K562 (cell line): ENCODE data around the gene TMEM185A. TPM values are rescaled to one million over a fixed set of nuclear protein-coding genes. Genes with fewer than 3 reads are reported as not detected.

Experiments
- ATAC-seq: fragments of 200-7000 bp; cut with Tn5 transposase; 3 replicates; pipeline ENCODE4 v1.9.1; 2020; ENCODE audit warnings: moderate library complexity
- BruUV-seq: library from RNA; stranded (reverse); fragments of 400-500 nt; replicated peaks from 2 replicates; lab custom pipeline; 2021; lab: Mats Ljungman, UMichigan
- CTCF ChIA-PET: fragments of 300-600 bp; formaldehyde crosslinking; extraction: SDS; loops from one replicate; lab custom pipeline; 2021; ENCODE audit warnings: low intra/inter-chr PET ratio; lab: Yijun Ruan, JAX
- POLR2A ChIA-PET: fragments of 300-600, 350-650 bp; sonication (Branson Sonifier 250); formaldehyde crosslinking; extraction: SDS; loops from one replicate; lab custom pipeline; 2021; ENCODE audit warnings: antibody characterized with exemption, inconsistent platforms; lab: Yijun Ruan, JAX
- DNase-seq, 4 experiments: peaks; one replicate each; pipeline versions ENCODE4 v3.0.0 to v3.0.0-alpha.2; 2011 to 2018; ENCODE audit warnings: low spot score in 3 of 4, mixed read lengths in 3 of 4; ENCODE audit errors: extremely low read depth in 1 of 4
- FAIRE-seq: peaks from 2 replicates; lab custom pipeline; 2011; peaks lifted over from hg19 to GRCh38; lab: Jason Lieb, UNC
- H2AFZ ChIP-seq: 2 replicates; pipeline ENCODE4 v1.6.0; 2011; ENCODE audit warnings: low read depth, low read length, control low read depth, inconsistent platforms
- H3K27ac ChIP-seq: fragments of 200-600 bp; 3 replicates; pipeline ENCODE4 v1.8.0; 2011; ENCODE audit warnings: low read depth, mild to moderate bottlenecking, control low read depth, inconsistent platforms, low read length, moderate library complexity, mixed read lengths; ENCODE audit errors: extremely low read depth
- H3K27me3 ChIP-seq, 2 experiments: fragments of 300-600 bp in 1 of 2; 2 replicates in 1 of 2; 3 replicates in 1 of 2; pipeline versions ENCODE4 v1.6.0 to v1.8.0; 2011; ENCODE audit warnings: inconsistent platforms in 2 of 2, low read length in 2 of 2, mild to moderate bottlenecking in 1 of 2, mixed read lengths in 1 of 2, moderate library complexity in 1 of 2; ENCODE audit not compliant: control insufficient read depth in 2 of 2, insufficient read depth in 2 of 2
- H3K36me3 ChIP-seq: fragments of 300-600 bp; 3 replicates; pipeline ENCODE4 v1.8.0; 2011; ENCODE audit warnings: mild to moderate bottlenecking, low read length, inconsistent platforms; ENCODE audit not compliant: control insufficient read depth, insufficient read depth
- H3K4me1 ChIP-seq, 2 experiments: fragments of 200-600 bp in 1 of 2; replicated peaks in 1 of 2; 2 replicates in 1 of 2; 3 replicates in 1 of 2; pipeline versions ENCODE4 v1.5.1 to v1.8.0; 2011; ENCODE audit warnings: inconsistent platforms in 2 of 2, low read length in 2 of 2, mild to moderate bottlenecking in 1 of 2, mixed read lengths in 1 of 2, moderate library complexity in 1 of 2; ENCODE audit not compliant: control insufficient read depth in 2 of 2, insufficient read depth in 2 of 2
- H3K4me2 ChIP-seq: 2 replicates; pipeline ENCODE4 v1.6.1; 2011; ENCODE audit warnings: low read length, control low read depth, inconsistent platforms, mixed read lengths; ENCODE audit not compliant: insufficient read depth
- H3K4me3 ChIP-seq: fragments of 200-600 bp; sonication (generic), shearing (Covaris generic); 2 replicates; pipeline ENCODE4 v1.5.1; 2016; ENCODE audit warnings: control low read depth, inconsistent platforms
- H3K79me2 ChIP-seq: fragments of 200-600 bp; 3 replicates; pipeline ENCODE4 v1.8.0; 2011; ENCODE audit warnings: low read length, inconsistent platforms; ENCODE audit not compliant: control insufficient read depth, insufficient read depth
- H3K9ac ChIP-seq, 2 experiments: 2 replicates each; pipeline versions ENCODE4 v1.6.0 to v1.6.1; 2011; ENCODE audit warnings: low read depth in 2 of 2, low read length in 2 of 2, control low read depth in 1 of 2, inconsistent platforms in 1 of 2, mild to moderate bottlenecking in 1 of 2, mixed read lengths in 1 of 2; ENCODE audit not compliant: insufficient read depth in 1 of 2
- H3K9me1 ChIP-seq: one replicate; pipeline ENCODE4 v1.6.0; 2011; ENCODE audit warnings: inconsistent platforms, mild to moderate bottlenecking, low read length, moderate library complexity; ENCODE audit not compliant: control insufficient read depth, insufficient read depth
- H3K9me3 ChIP-seq: replicated peaks from 2 replicates; pipeline ENCODE4 v1.5.1; 2011; ENCODE audit warnings: low read depth, low read length, inconsistent platforms; ENCODE audit not compliant: control insufficient read depth, insufficient read depth
- H4K20me1 ChIP-seq: replicated peaks from 2 replicates; pipeline ENCODE4 v1.6.1; 2011; ENCODE audit warnings: low read length, inconsistent platforms, mixed read lengths; ENCODE audit not compliant: control insufficient read depth, insufficient read depth
- FUS ChIP-seq: fragments of 200-400 bp; formaldehyde crosslinking; optimal IDR thresholded peaks from 2 replicates; pipeline ENCODE3; 2017; ENCODE audit warnings: low read depth, low read length
- ZNF668 ChIP-seq: fragments of 250-450 bp; sonication (Bioruptor Pico); IDR thresholded peaks from 2 replicates; pipeline ENCODE4 v1.8.0; 2022; ENCODE audit warnings: mild to moderate bottlenecking, inconsistent platforms
- WGBS: fragments of 100-300 bp; shearing (Covaris generic); methylation state at CpG from one replicate; pipeline ENCODE4 v1.1.6; 2016; ENCODE audit warnings: low coverage, mixed read lengths; ENCODE audit not compliant: insufficient coverage; ENCODE audit errors: missing lambda C conversion rate; 5-methylcytosine and 5-hydroxymethylcytosine counted together
- in situ Hi-C: fragments of 300-500 bp; cut with MboI; formaldehyde crosslinking; loops from 4 replicates; pipeline ENCODE4 v1.15.0; 2018; ENCODE audit warnings: inconsistent platforms, mixed read lengths
- intact Hi-C: fragments of 100-400 bp; cut with micrococcal nuclease; formaldehyde crosslinking; loops from 2 replicates; pipeline ENCODE4 v1.14.2; 2022
- polyA plus RNA-seq, 8 experiments: library from polyadenylated mRNA; depleted of rRNA in 4 of 8; stranded (reverse) in 5 of 8; unstranded in 3 of 8; fragments of >200 nt; fragmentation: Nextera tagmentation in 2 of 8; fragmentation: Illumina TruSeq in 1 of 8; extraction: Ambion mirVana in 2 of 8; extraction: Trizol in 1 of 8; gene quantifications; 2 replicates each; pipeline versions ENCODE4 v1.2.1 to v1.2.3, GENCODE V29; 2011 to 2014; ENCODE audit warnings: inconsistent platforms in 1 of 8, missing spikeins in 1 of 8
- total RNA-seq, 7 experiments: library from RNA; depleted of rRNA in 6 of 7; stranded (reverse); fragments of >200 nt in 6 of 7; fragmentation: Illumina TruSeq in 2 of 7; extraction: Trizol in 2 of 7; gene quantifications; 2 replicates each; pipeline versions ENCODE4 v1.2.1 to v1.2.3, GENCODE V29; 2011 to 2021; ENCODE audit warnings: low replicate concordance in 1 of 7
- TF ChIP-seq, protein P1 (sequence below): fragments of 250-450 bp; sonication (Bioruptor Pico); IDR thresholded peaks from 2 replicates; pipeline ENCODE4 v1.4.0; 2020; ENCODE audit warnings: mild to moderate bottlenecking, moderate library complexity
- TF ChIP-seq, protein P2 (sequence below): fragments of 450-650 bp; IDR thresholded peaks from 2 replicates; pipeline ENCODE4 v1.6.1; 2016; ENCODE audit warnings: low read depth, mild to moderate bottlenecking, moderate library complexity

TMEM185A gene
- total and polyA plus RNA-seq, 9 of the 15 experiments (the other 6 are each of a cell fraction or from before 2014, with no cell fraction given): 0.97 to 13.7 (median 5.4) TPM

DNA sequence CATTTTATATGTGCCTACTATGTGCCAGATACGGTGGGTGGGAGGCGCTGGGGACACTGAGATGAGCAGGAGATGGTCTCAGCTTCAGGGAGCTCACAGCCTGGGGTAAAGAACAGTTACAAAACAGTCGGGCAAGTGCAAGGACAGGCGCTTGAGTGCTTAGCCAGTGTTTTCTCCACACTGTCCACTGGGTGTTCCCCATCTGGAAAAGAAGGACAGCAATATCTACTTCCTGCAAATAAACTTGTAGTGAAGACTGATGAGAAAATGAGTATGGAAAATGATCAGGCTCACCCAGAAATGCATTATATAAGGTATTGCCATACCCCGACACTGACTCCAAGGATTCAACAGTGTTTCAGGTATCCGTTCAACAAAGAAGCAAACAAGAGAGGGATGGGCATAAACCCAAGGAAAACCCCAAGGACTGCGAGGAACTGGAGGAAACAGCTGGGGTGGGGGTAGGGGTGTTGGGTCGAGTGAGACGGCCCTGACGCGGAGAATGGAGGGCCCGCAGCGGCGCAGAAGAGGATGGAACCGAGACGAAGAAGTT is 835 bp downstream of the TMEM185A start (continued):
- TF ChIP-seq, protein P1, sequence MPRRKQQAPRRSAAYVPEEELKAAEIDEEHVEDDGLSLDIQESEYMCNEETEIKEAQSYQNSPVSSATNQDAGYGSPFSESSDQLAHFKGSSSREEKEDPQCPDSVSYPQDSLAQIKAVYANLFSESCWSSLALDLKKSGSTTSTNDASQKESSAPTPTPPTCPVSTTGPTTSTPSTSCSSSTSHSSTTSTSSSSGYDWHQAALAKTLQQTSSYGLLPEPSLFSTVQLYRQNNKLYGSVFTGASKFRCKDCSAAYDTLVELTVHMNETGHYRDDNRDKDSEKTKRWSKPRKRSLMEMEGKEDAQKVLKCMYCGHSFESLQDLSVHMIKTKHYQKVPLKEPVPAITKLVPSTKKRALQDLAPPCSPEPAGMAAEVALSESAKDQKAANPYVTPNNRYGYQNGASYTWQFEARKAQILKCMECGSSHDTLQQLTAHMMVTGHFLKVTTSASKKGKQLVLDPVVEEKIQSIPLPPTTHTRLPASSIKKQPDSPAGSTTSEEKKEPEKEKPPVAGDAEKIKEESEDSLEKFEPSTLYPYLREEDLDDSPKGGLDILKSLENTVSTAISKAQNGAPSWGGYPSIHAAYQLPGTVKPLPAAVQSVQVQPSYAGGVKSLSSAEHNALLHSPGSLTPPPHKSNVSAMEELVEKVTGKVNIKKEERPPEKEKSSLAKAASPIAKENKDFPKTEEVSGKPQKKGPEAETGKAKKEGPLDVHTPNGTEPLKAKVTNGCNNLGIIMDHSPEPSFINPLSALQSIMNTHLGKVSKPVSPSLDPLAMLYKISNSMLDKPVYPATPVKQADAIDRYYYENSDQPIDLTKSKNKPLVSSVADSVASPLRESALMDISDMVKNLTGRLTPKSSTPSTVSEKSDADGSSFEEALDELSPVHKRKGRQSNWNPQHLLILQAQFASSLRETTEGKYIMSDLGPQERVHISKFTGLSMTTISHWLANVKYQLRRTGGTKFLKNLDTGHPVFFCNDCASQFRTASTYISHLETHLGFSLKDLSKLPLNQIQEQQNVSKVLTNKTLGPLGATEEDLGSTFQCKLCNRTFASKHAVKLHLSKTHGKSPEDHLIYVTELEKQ (CRISPR knock-in tag): no peak

DNA sequence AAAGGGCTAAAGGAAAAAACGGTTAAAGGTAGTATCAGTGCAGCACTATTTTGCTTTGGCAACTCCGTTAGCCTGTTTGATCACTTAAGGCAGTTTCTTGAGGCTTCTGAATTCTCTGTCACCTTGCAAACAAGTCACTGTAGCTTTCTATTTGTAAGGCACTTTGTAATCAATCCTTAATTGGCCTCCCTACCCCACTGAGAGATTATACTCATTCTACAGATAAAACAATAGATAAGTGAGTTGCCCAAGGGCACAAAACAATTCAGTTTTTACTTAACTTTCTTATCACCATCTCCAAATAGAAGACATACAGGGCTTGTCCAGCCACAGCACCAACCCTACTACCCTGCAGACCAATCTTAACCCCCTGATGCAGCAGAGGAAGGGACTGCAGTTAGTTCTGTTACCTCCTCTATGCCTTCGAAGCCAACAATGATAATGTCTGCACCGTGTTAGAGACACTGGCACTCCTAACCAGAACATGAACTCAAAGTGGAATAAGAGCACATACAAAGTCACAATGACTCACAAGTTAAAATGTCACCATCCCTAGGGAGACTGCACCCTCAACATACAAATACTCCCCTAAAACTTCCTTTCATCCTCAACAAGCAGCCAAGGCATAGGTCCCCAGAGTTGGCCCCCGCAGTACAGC is 1.7 kb downstream of the TMEM185A start:
- no peak overlapping the region for H3K27ac ChIP-seq
- BruUV-seq: no TSS peak
- DNase-seq: no peak

More for the DNA sequence above, 1.7 kb downstream of the TMEM185A start:
- H3K9me1 ChIP-seq: no peaks in the 10 kb centered on the region
- POLR2A ChIA-PET: no interaction called here
- H3K4me3 ChIP-seq: no peak overlapping the region
- H2AFZ ChIP-seq: no peak overlapping the region
- TF ChIP-seq, protein P2, sequence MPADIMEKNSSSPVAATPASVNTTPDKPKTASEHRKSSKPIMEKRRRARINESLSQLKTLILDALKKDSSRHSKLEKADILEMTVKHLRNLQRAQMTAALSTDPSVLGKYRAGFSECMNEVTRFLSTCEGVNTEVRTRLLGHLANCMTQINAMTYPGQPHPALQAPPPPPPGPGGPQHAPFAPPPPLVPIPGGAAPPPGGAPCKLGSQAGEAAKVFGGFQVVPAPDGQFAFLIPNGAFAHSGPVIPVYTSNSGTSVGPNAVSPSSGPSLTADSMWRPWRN: no peak
- no peak for TF ChIP-seq FUS
- TF ChIP-seq ZNF668: no peak
- H4K20me1 ChIP-seq: peaks cover 4% of the 10 kb centered on the region; the same call in 1 of the 2 replicates
- no peak overlapping the region for H3K9ac ChIP-seq
- H3K4me1 ChIP-seq: peaks cover 0 to 11% of the 10 kb centered on the region in 2 experiments; a peak in 2 of 5 replicates
- H3K9me3 ChIP-seq: no peaks in the 10 kb centered on the region; the same call in 1 of the 2 replicates
- CTCF ChIA-PET: no interaction called here
- no peaks in the 10 kb centered on the region for H3K36me3 ChIP-seq
- FAIRE-seq (no peak), ATAC-seq (no peak)
- peaks cover 2% of the 10 kb centered on the region; the same call in 1 of the 3 replicates for H3K79me2 ChIP-seq
- in situ Hi-C loops: loop anchor here (25.0 kb wide), 1 partner anchor 118 kb away; the partner anchor contains the start of gene IDS
- 16% methylated on average over 5 of the region's 5 CpGs for WGBS
- intact Hi-C loops: no loop called here
- no peak overlapping the region for H3K4me2 ChIP-seq
- H3K27me3 ChIP-seq: peaks cover 0 to 9% of the 10 kb centered on the region in 2 experiments; a peak in 2 of 5 replicates
